Smooth muscle cell (in vitro differentiated cells): ENCODE data around the gene OTOL1. TPM values are rescaled to one million over a fixed set of nuclear protein-coding genes. Genes with fewer than 3 reads are reported as not detected.

Experiments used
- DNase-seq: peaks from one replicate; lab custom pipeline; 2025; ENCODE audit not compliant: unreplicated experiment; lab: John Stamatoyannopoulos, UW
- H2AFZ ChIP-seq: fragments of 200-600 bp; sonication (generic); 2 replicates; pipeline ENCODE4 v1.6.0; 2016; ENCODE audit warnings: antibody characterized with exemption, low read depth, mild to moderate bottlenecking
- H3F3A ChIP-seq: fragments of 200-600 bp; sonication (generic); 2 replicates; pipeline ENCODE4 v1.6.0; 2017; ENCODE audit warnings: antibody characterized with exemption, low read depth
- H3K27ac ChIP-seq: fragments of 200-600 bp; sonication (generic); 2 replicates; pipeline ENCODE4 v1.5.1; 2016; ENCODE audit warnings: low read depth, mild to moderate bottlenecking
- H3K27me3 ChIP-seq: fragments of 200-600 bp; sonication (generic); 2 replicates; pipeline ENCODE4 v1.6.1; 2016; ENCODE audit warnings: low read depth, mild to moderate bottlenecking
- H3K36me3 ChIP-seq: fragments of 200-600 bp; sonication (generic); 2 replicates; pipeline ENCODE4 v1.5.1; 2016; ENCODE audit warnings: low read depth
- H3K4me1 ChIP-seq: fragments of 200-600 bp; sonication (generic); 2 replicates; pipeline ENCODE4 v1.5.1; 2016; ENCODE audit warnings: low read depth
- H3K4me2 ChIP-seq: fragments of 200-600 bp; sonication (generic); 2 replicates; pipeline ENCODE4 v1.6.0; 2016; ENCODE audit warnings: mild to moderate bottlenecking
- H3K4me3 ChIP-seq: fragments of 200-600 bp; sonication (generic); 2 replicates; pipeline ENCODE4 v1.5.1; 2016; ENCODE audit warnings: mild to moderate bottlenecking
- H3K79me2 ChIP-seq: fragments of 200-600 bp; sonication (generic); 2 replicates; pipeline ENCODE4 v1.6.0; 2016; ENCODE audit warnings: low read depth, mild to moderate bottlenecking
- H3K9ac ChIP-seq: fragments of 200-600 bp; sonication (generic); 2 replicates; pipeline ENCODE4 v1.6.0; 2016; ENCODE audit warnings: low read depth
- H3K9me3 ChIP-seq: fragments of 200-600 bp; sonication (generic); replicated peaks from 2 replicates; pipeline ENCODE4 v1.5.1; 2016; ENCODE audit warnings: low read depth
- H4K20me1 ChIP-seq: fragments of 200-600 bp; sonication (generic); 2 replicates; pipeline ENCODE4 v1.6.0; 2016; ENCODE audit warnings: low read depth
- WGBS: methylation state at CpG from one replicate; pipeline ENCODE4 v1.1.7; 2016; ENCODE audit warnings: low lambda C conversion rate; 5-methylcytosine and 5-hydroxymethylcytosine counted together
- polyA plus RNA-seq: library from polyadenylated mRNA; unstranded; fragments of >200 nt; fragmentation: Nextera tagmentation; extraction: Ambion mirVana; gene quantifications from 2 replicates; pipeline ENCODE4 v1.2.1, GENCODE V29; 2016
- total RNA-seq: library from RNA; depleted of rRNA; stranded (reverse); fragments of >200 nt; gene quantifications from 2 replicates; pipeline ENCODE4 v1.2.3, GENCODE V29; 2014
- TF ChIP-seq, protein P1 (sequence below): fragments of 200-600 bp; sonication (generic); IDR thresholded peaks from 2 replicates; pipeline ENCODE4 v1.5.1; 2017; ENCODE audit warnings: borderline replicate concordance, mild to moderate bottlenecking, antibody characterized with exemption; ENCODE audit not compliant: insufficient read depth, poor library complexity, severe bottlenecking

OTOL1 gene
- not detected in 2 replicates for total RNA-seq
- polyA plus RNA-seq, result not detected in 2 replicates

DNA sequence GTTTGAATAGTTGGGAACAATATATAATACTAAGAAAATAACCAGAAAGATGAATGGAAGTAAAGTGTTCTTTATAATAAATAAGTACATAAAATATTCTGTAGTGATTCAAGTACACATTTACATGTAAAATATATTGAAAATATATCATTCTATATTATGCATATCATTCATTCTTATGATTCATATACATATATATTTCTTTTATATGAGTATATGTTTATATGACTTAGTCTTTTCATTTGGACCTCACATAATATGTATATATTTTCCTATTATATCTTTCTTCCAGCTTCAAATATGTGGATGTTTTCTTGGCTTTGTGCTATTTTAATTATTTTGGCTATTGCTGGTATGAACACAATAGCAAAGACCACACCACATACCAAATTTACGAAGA lies at the start of gene OTOL1:
Gene OTOL1, plus strand, starts transcription at position 301 of the 400 bp plus-strand sequence. Its CDS starts 0 bp downstream, at position 301.
- Histone ChIP-seq H3K79me2 (no peaks in the 10 kb centered on the region), H4K20me1 (no peaks in the 10 kb centered on the region), H3K27me3 (no peaks in the 10 kb centered on the region), H3K4me1 (no peaks in the 10 kb centered on the region), H3K9ac (no peak within 1 kb of the TSS), H3K4me3 (no peak within 1 kb of the TSS), H2AFZ (no peak within 1 kb of the TSS), H3K9me3 (no peaks in the 10 kb centered on the region), H3K4me2 (no peak within 1 kb of the TSS), H3K36me3 (no peaks in the 10 kb centered on the region), H3K27ac (no peak within 1 kb of the TSS), H3F3A (no peaks in the 10 kb centered on the region)
- no peak for DNase-seq
- 96% methylated on average over 1 of the region's 1 CpG for WGBS
- TF ChIP-seq, protein P1, sequence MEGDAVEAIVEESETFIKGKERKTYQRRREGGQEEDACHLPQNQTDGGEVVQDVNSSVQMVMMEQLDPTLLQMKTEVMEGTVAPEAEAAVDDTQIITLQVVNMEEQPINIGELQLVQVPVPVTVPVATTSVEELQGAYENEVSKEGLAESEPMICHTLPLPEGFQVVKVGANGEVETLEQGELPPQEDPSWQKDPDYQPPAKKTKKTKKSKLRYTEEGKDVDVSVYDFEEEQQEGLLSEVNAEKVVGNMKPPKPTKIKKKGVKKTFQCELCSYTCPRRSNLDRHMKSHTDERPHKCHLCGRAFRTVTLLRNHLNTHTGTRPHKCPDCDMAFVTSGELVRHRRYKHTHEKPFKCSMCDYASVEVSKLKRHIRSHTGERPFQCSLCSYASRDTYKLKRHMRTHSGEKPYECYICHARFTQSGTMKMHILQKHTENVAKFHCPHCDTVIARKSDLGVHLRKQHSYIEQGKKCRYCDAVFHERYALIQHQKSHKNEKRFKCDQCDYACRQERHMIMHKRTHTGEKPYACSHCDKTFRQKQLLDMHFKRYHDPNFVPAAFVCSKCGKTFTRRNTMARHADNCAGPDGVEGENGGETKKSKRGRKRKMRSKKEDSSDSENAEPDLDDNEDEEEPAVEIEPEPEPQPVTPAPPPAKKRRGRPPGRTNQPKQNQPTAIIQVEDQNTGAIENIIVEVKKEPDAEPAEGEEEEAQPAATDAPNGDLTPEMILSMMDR, result no peak

DNA sequence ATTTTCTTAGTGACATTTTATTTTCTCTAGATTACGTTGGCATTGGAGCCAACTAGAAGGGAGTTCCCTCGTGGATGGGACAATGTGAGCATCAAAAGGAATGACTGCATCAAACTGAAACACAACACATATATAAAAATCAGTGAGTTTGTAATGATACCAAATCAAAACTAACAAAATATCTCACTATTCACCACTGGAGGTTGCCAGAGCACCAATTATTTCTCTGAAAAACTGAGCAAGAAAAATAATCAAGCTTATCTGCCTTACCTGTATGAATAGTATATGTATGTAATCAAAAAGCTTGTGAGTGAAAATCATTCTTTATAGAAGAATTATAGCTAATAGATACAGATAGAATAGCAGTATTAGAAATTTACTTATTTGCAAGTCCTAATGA lies 46.8 kb upstream of the OTOL1 start:
- Histone ChIP-seq H3K4me2 (no peak overlapping the region), H4K20me1 (no peaks in the 10 kb centered on the region), H2AFZ (no peak overlapping the region), H3K4me3 (no peak overlapping the region), H3K27me3 (no peaks in the 10 kb centered on the region), H3K27ac (no peak overlapping the region), H3K9me3 (no peaks in the 10 kb centered on the region), H3K9ac (no peak overlapping the region), H3K36me3 (no peaks in the 10 kb centered on the region), H3K79me2 (no peaks in the 10 kb centered on the region), H3F3A (no peaks in the 10 kb centered on the region), H3K4me1 (peaks cover 10% of the 10 kb centered on the region)
- no peak for DNase-seq
- TF ChIP-seq, protein P1, result no peak
- WGBS, result 82% methylated on average over 2 of the region's 2 CpGs

DNA sequence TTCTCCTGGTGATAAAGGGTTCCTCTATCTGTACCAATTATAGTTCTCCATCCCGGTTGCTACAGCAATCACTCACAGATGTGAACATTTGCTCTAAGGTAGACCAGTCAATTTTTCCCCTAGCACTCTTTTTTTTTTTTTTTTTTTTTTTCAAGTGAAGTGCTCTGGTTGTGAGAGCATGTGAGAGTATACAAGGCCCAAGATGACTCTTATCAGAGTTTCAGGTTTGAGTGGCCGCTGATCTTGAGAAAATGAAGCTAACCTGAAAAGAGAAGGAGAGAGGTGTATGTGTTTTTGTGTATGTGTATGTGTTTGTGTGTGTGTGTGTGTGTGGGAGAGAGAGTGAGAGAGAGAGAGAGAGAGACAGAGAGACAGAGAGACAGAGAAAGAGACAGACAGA lies 44.4 kb upstream of the OTOL1 start:
- H3K36me3 ChIP-seq, result no peaks in the 10 kb centered on the region
- H3F3A ChIP-seq, result no peaks in the 10 kb centered on the region
- DNase-seq, result no peak
- no peak overlapping the region for H3K4me2 ChIP-seq
- TF ChIP-seq, protein P1, result no peak
- no peak overlapping the region for H3K4me3 ChIP-seq
- no peaks in the 10 kb centered on the region for H3K79me2 ChIP-seq
- no peak overlapping the region for H2AFZ ChIP-seq
- no peaks in the 10 kb centered on the region for H4K20me1 ChIP-seq
- peaks cover 16% of the 10 kb centered on the region for H3K4me1 ChIP-seq
- H3K9ac ChIP-seq, result no peak overlapping the region
- H3K27ac ChIP-seq, result no peak overlapping the region
- no peaks in the 10 kb centered on the region for H3K9me3 ChIP-seq
- H3K27me3 ChIP-seq, result no peaks in the 10 kb centered on the region
- 94% methylated on average over 2 of the region's 2 CpGs for WGBS

DNA sequence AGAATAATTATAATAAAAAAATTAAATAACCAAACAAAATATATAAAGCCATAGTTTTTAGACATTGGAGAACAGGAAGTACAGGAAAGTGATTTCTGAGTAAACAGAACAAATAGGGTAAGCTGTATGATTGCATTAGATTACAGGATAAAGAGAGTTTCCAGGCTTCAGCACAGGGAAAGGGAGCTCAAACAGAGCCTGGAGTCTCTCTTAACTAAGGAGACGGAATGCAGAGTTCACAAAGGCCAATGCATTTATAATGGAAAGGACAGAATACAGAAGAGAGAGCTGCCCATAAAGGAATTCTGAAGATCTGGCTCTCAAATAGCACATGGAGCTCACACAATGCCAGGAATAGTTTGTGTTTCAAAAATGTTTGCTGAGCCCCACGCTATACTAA lies 42.0 kb upstream of the OTOL1 start:
- TF ChIP-seq, protein P1, result no peak
- DNase-seq, result no peak

More for the DNA sequence above, 42.0 kb upstream of the OTOL1 start:
- Histone ChIP-seq H3K36me3 (no peaks in the 10 kb centered on the region), H3K9me3 (no peaks in the 10 kb centered on the region), H2AFZ (no peak overlapping the region), H3K27ac (no peak overlapping the region), H3K4me3 (no peak overlapping the region), H3K27me3 (no peaks in the 10 kb centered on the region), H3K4me2 (no peak overlapping the region), H3K79me2 (no peaks in the 10 kb centered on the region), H3K4me1 (peaks cover 16% of the 10 kb centered on the region), H4K20me1 (no peaks in the 10 kb centered on the region), H3K9ac (no peak overlapping the region), H3F3A (no peaks in the 10 kb centered on the region)
- 67% methylated on average over 2 of the region's 2 CpGs for WGBS
